GM21528 (cell line): ENCODE data around the gene IFTAP.
"Not testable (repeated sequence)": the region's sequence is repeated elsewhere in the genome, so short reads cannot be mapped to it uniquely, and the experiment has no call there.

Experiments used
- ATAC-seq: cut with Tn5 transposase; IDR thresholded peaks from one replicate; pipeline ENCODE4 v1.9.1; 2021; ENCODE audit warnings: mild to moderate bottlenecking, moderate library complexity; ENCODE audit not compliant: unreplicated experiment, low FRiP score

IFTAP gene, protein sequence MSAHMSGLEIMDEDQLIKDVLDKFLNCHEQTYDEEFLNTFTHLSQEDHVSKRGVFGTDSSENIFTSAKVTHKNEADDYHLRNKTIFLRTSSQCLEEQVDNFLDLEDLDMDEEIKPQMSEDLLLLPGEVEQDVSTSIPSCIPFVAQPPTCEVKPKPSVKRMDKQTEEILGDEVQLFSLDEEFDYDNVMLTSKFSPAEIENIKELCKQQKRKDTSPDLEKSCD

DNA sequence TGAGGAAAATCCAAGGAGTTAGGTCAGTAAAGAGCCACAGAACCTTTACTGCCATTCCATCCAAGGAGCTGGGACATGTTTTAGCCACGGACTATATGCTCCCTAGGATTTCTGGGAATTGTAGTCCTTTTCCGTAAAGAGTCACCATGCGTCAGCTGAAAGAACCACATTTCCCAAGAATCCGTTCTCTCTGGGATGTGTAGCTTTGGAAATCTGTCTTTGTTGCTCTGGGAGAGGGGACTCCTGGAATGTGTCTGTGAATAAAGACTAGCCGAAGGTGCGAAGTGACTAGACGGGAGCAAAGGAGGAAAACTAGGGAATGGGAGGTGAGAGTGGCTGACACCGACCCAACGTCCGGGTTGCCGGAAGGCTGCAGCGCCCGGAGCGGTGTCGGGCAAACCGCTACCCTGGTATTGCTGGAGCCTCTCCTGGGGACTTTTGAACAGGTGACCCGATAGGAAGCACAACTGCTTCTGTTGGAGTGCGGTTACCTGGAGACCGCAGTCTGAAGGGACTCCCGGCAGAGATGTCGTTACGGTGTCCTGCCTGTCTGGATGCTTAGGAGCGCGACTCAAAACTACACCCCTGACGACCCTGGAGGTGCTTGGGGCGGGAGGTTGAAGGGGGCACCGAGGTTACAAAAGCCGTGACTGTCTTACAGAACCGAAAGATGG is at the start of gene IFTAP:
Gene IFTAP, plus strand, starts transcription at position 187 of the 674 bp plus-strand sequence. CDS start 15,602 bp downstream, outside the sequence.
- no peak for ATAC-seq

DNA sequence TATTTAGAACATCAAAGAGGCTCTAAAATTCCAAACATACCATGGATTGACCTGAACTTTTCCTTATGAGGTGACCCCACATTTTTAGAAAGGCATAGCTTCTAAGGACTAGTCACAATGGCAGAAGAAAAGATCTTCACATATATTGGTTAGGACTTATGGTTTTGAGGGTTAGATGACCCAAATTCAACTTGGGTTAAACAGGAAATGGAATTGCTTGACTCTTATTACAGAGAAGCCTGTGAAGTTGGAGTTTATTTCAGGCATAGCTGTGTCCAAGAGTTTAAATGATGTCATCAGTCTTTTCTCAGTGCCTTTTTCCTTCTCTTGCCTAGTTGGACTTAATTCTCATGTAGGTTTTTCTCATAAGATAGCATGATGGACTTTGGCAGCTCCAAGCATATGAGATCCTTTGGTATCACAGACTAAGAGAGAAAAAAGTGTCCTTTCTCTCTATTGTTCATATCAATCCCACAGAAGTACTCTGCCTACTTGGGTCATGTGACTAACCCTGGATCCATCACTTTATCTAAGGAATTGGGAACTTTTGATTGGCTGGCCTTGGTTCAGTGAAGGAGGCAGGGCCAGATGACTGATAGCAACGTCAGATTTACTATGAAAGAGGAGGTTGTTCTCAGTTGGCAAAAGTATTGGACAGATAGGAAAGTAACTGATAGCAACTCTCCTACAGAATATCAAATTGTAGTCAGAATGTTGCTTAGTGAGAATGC is 43.8 kb upstream of the IFTAP start:
- no peak for ATAC-seq

DNA sequence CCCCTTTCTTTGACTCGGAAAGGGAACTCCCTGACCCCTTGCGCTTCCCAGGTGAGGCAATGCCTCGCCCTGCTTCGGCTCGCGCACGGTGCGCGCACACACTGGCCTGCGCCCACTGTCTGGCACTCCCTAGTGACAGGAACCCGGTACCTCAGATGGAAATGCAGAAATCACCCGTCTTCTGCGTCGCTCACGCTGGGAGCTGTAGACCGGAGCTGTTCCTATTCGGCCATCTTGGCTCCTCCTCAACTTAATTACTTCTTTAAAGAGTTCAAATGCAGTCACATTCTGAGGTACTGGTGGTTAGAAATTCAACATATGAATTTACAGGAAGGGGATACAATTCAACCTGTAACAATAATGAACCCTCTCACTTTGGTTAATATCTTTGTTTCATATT is 36.9 kb upstream of the IFTAP start:
- not testable (repeated sequence) for ATAC-seq

DNA sequence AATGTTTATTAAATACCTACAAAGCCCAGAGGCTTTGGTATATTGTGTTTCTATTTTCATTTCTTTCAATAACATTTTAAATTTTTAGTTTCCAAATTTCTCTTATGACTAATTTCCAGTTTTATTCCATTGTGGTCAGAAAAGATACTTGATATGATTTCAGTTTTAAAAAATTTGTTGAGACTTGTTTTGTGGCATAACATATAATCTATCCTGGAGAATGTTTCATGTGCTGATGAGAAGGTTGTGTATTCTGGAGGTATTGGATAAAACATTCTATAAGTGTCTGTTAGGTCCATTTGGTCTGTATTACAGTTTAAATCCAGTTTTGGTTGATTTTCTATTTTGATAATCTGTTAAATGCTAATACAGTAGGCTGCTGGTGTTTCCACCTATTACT is 36.3 kb upstream of the IFTAP start:
- no peak for ATAC-seq

DNA sequence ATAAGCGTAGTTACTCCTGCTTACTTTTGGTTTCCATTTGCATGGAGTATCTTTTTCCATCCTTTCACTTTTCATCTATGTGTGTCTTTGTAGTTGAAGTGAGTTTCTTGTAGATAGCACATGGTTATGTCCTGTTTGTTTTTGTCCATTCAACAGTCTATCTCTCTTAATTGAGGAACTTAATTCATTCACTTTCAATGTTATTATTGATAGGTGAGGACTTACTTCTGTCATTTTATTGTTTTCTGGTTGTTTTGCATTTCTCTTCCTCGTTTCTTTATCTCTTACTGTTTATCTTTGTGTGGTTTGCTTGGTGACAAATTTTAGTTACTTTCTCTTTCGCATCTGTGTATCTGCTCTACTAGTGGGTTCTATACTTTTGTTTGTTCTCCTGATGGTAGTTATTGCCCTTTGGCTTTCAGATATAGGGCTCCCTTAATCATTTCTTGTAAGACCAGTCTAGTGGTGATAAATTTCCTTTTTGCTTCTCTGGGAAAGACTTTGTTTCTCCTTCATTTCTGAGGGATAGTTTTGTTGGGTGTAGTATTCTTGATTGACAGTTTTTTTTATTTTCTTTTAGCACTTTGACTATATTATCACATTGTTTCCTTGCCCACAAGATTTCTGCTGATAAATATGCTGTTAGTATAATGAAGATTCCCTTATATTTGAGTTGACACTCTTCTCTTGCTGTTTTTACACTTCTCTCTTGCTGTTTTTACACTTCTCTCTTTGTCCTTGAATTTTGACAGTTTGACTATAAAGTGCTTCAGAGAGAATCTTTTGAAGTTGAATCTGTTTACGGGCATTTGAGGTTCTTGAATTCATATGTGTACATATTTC is 35.5 kb upstream of the IFTAP start:
- peak; percentile 94 for ATAC-seq

DNA sequence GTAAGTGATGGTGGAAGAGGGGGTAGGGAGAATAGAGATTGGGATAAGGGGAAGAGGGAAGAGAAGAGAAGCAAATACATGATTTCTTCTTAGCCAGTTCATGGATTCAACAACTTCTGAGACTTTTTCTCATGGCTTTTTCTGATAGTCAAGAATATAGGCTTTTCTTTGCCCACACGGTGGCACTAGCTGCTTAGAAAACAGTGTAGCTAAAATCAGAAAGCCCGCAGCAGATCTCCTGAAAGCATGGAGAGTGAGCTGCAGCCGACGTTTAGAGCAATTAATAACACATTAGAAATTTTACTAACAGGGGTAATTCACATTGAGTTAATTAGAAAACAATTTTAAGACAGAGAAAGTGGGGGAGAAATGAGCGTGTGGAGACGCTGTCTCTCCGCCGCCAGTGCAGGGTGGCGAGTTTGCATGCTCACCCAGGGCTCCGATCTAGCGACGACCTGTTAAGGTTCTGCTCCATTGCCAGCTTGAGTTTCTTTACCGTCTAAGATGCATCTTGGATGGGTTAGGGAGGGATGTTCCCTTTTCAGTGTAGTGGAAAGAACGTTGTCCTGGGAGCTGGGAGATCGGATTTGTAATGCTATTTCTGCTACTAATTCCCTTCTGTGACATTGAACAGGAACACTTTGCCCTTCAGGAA is 29.8 kb upstream of the IFTAP start:
- peak; percentile 77 for ATAC-seq

DNA sequence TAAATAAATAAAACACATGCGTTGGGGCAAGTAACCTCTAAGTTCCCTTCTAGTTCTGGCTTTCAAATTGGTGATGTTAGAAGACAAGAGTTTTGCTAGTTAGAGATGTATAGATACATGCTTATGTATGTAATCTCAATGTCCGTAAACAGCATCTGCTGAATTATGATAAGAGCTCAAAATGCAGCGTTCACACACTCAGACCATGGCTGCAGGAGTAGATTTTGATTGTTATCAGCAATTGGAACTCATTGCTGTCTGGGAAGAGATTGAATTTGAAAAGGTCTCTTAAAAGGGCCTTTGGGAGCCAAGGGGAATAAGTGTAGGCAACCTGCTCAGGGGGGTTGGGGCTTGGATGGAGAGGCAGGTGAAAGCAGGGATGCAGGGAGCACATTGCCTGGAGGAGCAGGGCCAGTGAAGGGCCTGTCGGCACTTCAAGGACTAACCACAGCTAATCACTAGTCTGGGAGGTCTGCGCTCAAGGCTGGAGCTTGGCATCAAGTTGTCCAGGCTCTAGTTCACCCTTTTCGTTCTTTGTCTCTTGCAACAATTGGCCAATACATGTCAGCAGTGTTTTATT is 29.2 kb upstream of the IFTAP start:
- ATAC-seq, result no peak

DNA sequence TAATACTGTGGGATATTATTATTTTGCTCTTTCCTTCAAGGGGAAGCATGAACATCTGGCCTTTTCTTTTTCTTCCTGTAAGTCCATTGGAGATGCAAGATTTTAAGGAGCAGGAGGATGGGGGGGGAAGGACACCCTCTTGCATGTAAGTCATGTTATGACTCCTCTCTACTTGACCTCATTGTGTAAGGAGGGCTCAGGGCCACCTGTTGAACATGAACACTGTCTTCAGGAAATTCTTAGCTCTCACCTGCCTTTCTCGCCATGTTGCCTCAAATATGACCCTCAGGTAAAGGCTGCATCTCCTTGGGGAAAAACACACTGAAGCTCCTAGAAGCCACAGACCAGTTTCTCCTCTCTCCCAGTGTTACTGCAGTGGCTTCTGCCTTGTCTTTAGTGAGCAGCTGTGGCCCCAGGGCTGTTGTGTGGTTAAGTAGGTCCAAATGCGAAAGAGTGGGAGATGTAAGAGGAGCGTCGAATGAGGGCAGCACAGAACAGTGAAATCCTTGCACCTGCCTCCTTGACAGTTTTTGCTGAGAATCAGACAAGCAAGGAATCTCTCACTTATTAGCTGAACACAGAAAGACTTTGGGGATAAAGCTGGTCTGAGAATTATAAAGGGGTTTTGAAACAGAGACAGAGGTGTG is 27.8 kb upstream of the IFTAP start:
- no peak for ATAC-seq

DNA sequence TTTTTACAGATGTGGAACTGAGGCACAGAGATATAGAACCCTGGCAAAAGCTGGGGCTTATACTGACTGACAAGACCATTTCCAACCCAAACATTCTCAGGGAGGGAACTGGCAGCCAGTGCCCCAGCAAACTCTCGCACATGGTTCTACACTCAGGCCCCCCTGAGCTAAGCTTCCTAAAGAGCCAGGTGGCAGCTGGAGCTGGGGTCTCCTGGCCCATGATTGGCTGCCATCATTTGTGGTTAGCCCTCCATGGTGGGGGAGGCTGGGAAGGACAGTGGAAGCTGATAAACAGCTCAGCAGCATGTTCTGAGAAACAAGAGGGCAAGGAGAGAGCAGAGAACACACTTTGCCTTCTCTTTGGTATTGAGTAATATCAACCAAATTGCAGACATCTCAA is 26.6 kb upstream of the IFTAP start, which contains the start of gene RAG1:
Gene RAG1, plus strand, starts transcription at position 314 of the 400 bp plus-strand sequence. CDS start 5,298 bp downstream, outside the sequence.
- no peak for ATAC-seq

DNA sequence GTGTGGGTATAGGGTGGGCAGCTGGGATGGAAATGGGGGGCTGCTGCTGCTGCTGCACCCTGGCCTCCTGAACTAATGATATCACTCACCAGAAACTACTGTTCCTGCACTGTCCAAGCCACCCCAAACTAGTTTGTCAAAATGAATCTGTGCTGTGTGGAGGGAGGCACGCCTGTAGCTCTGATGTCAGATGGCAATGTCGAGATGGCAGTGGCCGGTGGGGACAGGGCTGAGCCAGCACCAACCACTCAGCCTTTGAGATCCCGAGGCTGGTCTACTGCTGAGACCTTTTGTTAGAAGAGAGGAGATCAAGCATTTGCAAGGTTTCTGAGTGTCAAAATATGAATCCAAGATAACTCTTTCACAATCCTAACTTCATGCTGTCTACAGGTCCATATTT is 25.2 kb upstream of the IFTAP start:
- ATAC-seq, result no peak

DNA sequence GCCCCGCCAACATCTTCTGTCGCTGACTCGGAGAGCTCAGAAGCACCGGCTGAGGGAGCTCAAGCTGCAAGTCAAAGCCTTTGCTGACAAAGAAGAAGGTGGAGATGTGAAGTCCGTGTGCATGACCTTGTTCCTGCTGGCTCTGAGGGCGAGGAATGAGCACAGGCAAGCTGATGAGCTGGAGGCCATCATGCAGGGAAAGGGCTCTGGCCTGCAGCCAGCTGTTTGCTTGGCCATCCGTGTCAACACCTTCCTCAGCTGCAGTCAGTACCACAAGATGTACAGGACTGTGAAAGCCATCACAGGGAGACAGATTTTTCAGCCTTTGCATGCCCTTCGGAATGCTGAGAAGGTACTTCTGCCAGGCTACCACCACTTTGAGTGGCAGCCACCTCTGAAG is 19.8 kb upstream of the IFTAP start:
- ATAC-seq, result no peak

DNA sequence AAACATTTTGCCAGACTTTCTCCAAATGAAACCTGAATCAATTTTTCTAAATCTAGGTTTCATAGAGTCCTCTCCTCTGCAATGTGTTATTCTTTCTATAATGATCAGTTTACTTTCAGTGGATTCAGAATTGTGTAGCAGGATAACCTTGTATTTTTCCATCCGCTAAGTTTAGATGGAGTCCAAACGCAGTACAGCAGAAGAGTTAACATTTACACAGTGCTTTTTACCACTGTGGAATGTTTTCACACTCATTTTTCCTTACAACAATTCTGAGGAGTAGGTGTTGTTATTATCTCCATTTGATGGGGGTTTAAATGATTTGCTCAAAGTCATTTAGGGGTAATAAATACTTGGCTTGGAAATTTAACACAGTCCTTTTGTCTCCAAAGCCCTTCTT is 16.9 kb upstream of the IFTAP start:
- ATAC-seq, result no peak

DNA sequence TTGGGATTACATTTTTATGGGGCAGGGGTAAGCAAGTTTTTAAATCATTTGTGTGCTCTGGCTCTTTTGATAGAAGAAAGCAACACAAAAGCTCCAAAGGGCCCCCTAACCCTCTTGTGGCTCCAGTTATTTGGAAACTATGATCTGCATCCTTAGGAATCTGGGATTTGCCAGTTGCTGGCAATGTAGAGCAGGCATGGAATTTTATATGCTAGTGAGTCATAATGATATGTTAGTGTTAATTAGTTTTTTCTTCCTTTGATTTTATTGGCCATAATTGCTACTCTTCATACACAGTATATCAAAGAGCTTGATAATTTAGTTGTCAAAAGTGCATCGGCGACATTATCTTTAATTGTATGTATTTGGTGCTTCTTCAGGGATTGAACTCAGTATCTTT is 16.4 kb upstream of the IFTAP start:
- ATAC-seq, result no peak

DNA sequence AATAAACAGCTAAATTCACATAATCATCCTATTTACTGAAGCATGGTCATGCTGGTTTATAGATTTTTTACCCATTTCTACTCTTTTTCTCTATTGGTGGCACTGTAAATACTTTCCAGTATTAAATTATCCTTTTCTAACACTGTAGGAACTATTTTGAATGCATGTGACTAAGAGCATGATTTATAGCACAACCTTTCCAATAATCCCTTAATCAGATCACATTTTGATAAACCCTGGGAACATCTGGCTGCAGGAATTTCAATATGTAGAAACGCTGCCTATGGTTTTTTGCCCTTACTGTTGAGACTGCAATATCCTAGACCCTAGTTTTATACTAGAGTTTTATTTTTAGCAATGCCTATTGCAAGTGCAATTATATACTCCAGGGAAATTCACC is 15.8 kb upstream of the IFTAP start:
- ATAC-seq, result no peak

DNA sequence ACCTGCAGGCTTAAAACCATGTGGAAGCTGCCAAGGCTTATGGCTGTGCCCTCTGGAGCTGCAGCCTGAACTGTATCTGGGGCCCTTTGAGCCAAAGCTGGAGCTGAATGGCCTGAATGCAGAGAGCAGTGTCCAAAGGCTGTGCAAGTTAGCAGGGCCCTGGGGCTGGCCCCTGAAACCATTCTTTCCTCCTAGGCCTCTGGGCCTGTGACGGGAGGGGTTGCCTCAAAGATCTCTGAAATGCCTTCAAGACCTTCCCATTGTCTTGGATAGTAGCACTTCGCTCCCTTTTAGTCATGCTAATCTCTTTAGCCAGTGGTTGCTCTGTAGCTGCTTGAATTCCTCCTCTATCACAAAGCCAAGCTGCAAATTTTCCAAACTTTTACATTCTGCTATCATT is 12.8 kb upstream of the IFTAP start:
- no peak for ATAC-seq

DNA sequence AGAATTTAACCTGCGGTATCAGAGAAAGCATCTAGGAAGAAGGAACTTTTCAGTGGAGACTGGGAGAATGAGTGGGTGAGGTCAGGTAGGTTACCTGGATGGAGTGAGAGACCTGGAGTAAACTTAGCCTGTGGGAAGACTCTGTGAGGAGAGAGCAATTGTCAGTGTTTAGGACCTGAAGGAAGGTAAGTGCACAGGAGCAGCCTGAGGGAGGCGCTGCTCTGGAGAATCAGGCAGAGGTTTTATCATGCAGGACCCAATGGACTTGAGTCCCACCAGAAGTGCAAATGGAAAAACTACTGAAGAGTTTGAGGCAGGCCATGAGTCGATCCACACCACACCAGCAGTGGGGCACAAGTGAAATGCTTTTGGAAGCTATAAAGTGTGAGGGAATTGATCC is 10.6 kb upstream of the IFTAP start:
- ATAC-seq, result no peak

DNA sequence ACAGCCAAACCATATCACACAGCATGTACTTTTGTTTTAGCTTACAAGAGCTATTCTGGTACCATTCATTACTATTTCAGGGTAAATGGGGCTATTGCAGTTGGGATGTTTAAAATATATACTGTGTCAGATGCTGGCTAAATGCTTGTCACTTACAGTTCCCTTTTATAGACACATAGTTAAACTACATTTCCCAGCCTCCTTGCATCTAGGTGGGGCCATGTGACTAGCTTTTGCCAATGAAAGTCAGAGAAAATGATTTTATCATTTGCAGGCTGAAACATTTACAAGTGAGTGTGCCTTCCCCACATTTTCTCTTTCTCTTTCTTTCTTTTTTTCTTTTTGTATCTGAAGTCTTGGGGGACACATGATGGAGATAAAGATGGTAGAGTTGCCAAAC is 7.8 kb upstream of the IFTAP start:
- no peak for ATAC-seq

DNA sequence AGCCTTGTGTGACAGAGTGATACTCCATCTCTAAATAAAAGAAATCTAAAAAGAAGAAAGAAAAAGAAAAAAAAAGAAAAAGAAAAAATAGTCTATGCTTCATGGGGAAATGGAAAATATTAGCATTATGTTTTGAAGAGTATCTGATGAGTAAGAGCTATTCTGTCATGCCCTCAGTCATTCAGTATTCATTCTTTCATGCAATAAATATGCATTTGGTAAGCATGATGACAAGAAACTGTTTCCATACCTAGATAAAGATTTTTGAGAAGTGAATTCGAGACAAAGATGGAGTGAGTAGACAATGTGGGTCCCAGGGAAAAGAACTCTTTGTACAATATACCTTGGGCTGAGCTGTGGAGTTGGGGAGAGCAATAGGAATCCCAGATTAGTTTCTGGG is 6.2 kb upstream of the IFTAP start:
- no peak for ATAC-seq

DNA sequence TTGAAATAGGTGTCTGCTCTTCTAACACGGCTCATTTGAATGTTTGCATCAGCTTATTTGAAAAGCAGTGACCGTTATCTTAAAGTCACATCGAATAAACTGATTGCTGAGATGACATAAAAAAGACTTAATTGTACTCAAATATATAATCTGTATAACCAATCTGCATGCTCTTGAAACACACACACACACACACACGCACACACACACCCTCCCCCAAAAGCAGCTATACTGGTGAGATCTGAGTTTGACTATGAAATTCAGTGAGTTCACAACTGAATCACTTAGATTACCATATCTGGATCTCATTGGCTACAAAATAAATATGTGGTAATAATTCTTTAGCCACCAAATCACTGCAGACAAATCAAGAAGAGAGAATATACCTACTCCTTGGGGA is 3.8 kb upstream of the IFTAP start:
- no peak for ATAC-seq
